Measurements from ENCODE around the gene CCDC192. TPM values are rescaled to one million over a fixed set of nuclear protein-coding genes. Genes with fewer than 3 reads are reported as not detected.

The CCDC192 gene
- total and polyA plus RNA-seq, 5 experiments from 2014 or later = not detected

GRCh38 chr5:127919006-127919796, 216.0 kb downstream of the CCDC192 start:
- Mint-ChIP-seq H3K36me3 (peaks cover 0 to 2% (median 0%) of the 10 kb centered on the region in 3 donors), H3K4me3 (no peak overlapping the region), H3K9me3 (no peaks in the 10 kb centered on the region), H3K27me3 (peaks cover 0 to 3% (median 0%) of the 10 kb centered on the region in 5 donors), H3K4me1 (peaks cover 6 to 10% (median 8%) of the 10 kb centered on the region in 4 donors), H3K27ac (no peak overlapping the region)
- POLR2A ChIA-PET = no interaction called here
- DNase-seq (no peak), ATAC-seq (no peak)

GRCh38 chr5:127919818-127920217, 216.6 kb downstream of the CCDC192 start:
- H3K4me1 Mint-ChIP-seq = peaks cover 6 to 10% (median 8%) of the 10 kb centered on the region in 4 donors
- no peak for ATAC-seq
- POLR2A ChIA-PET = no interaction called here

GRCh38 chr5:127920936-127921335, 217.7 kb downstream of the CCDC192 start:
- no peak for DNase-seq
- Mint-ChIP-seq H3K9me3 (no peaks in the 10 kb centered on the region), H3K27ac (no peak overlapping the region), H3K36me3 (peaks cover 0 to 2% (median 0%) of the 10 kb centered on the region in 3 donors), H3K4me3 (no peak overlapping the region), H3K27me3 (peaks cover 0 to 3% (median 0%) of the 10 kb centered on the region in 5 donors), H3K4me1 (peaks cover 6 to 10% (median 8%) of the 10 kb centered on the region in 4 donors)
- POLR2A ChIA-PET = no interaction called here
- ATAC-seq = no peak

More at GRCh38 chr5:127919818-127920217, 216.6 kb downstream of the CCDC192 start:
- Mint-ChIP-seq H3K27ac (no peak overlapping the region), H3K9me3 (no peaks in the 10 kb centered on the region), H3K4me3 (no peak overlapping the region), H3K27me3 (peaks cover 0 to 3% (median 0%) of the 10 kb centered on the region in 5 donors), H3K36me3 (peaks cover 0 to 2% (median 0%) of the 10 kb centered on the region in 3 donors)
- no peak for DNase-seq

- peaks cover 0 to 11% (median 0%) of the 10 kb centered on the region in 5 donors for H3K27me3 Mint-ChIP-seq
- H3K4me3 Mint-ChIP-seq = no peak overlapping the region
- no peaks in the 10 kb centered on the region for H3K4me1 Mint-ChIP-seq
- ATAC-seq (no peak), DNase-seq (no peak)
- POLR2A ChIA-PET = no interaction called here
- no peak overlapping the region for H3K27ac Mint-ChIP-seq
- peaks cover 0 to 2% (median 0%) of the 10 kb centered on the region in 3 donors for H3K36me3 Mint-ChIP-seq
- H3K9me3 Mint-ChIP-seq = no peaks in the 10 kb centered on the region
Measured at GRCh38 chr5:127922603-127923002, 219.4 kb downstream of the CCDC192 start.

- ATAC-seq = no peak
- H3K9me3 Mint-ChIP-seq = no peaks in the 10 kb centered on the region
- DNase-seq = no peak
- no peak overlapping the region for H3K4me3 Mint-ChIP-seq
- peaks cover 0 to 4% (median 0%) of the 10 kb centered on the region in 3 donors for H3K36me3 Mint-ChIP-seq
- H3K27ac Mint-ChIP-seq = no peak overlapping the region
- POLR2A ChIA-PET = no interaction called here
- no peaks in the 10 kb centered on the region for H3K4me1 Mint-ChIP-seq
- peaks cover 0 to 11% (median 1%) of the 10 kb centered on the region in 5 donors for H3K27me3 Mint-ChIP-seq
Measured at GRCh38 chr5:127923804-127924570, 220.8 kb downstream of the CCDC192 start.

- no peak overlapping the region for H3K27ac Mint-ChIP-seq
- H3K27me3 Mint-ChIP-seq = peaks cover 0 to 11% (median 1%) of the 10 kb centered on the region in 5 donors
- H3K4me1 Mint-ChIP-seq = no peaks in the 10 kb centered on the region
- peaks cover 0 to 4% (median 0%) of the 10 kb centered on the region in 3 donors for H3K36me3 Mint-ChIP-seq
- DNase-seq (no peak), ATAC-seq (no peak)
- no peaks in the 10 kb centered on the region for H3K9me3 Mint-ChIP-seq
- POLR2A ChIA-PET = no interaction called here
- H3K4me3 Mint-ChIP-seq = no peak overlapping the region
Measured at GRCh38 chr5:127924606-127925005, 221.4 kb downstream of the CCDC192 start.

GRCh38 chr5:127925916-127926315, 222.7 kb downstream of the CCDC192 start:
- Mint-ChIP-seq H3K4me1 (no peaks in the 10 kb centered on the region), H3K27ac (no peak overlapping the region), H3K4me3 (no peak overlapping the region), H3K27me3 (peaks cover 0 to 11% (median 1%) of the 10 kb centered on the region in 5 donors), H3K36me3 (peaks cover 0 to 4% (median 0%) of the 10 kb centered on the region in 3 donors), H3K9me3 (no peaks in the 10 kb centered on the region)
- POLR2A ChIA-PET = no interaction called here
- DNase-seq (no peak), ATAC-seq (no peak)

- H3K36me3 Mint-ChIP-seq = peaks cover 0 to 4% (median 0%) of the 10 kb centered on the region in 3 donors
- POLR2A ChIA-PET = no interaction called here
- H3K4me3 Mint-ChIP-seq = no peak overlapping the region
- H3K27me3 Mint-ChIP-seq = peaks cover 0 to 11% (median 1%) of the 10 kb centered on the region in 5 donors
- H3K4me1 Mint-ChIP-seq = no peaks in the 10 kb centered on the region
- ATAC-seq (no peak), DNase-seq (no peak)
- no peaks in the 10 kb centered on the region for H3K9me3 Mint-ChIP-seq
- no peak overlapping the region for H3K27ac Mint-ChIP-seq
Measured at GRCh38 chr5:127926974-127927373, 223.8 kb downstream of the CCDC192 start.

- H3K4me1 Mint-ChIP-seq = no peaks in the 10 kb centered on the region
- no peak overlapping the region for H3K27ac Mint-ChIP-seq
- H3K27me3 Mint-ChIP-seq = peaks cover 0 to 8% (median 1%) of the 10 kb centered on the region in 5 donors
- H3K36me3 Mint-ChIP-seq = peaks cover 0 to 2% (median 0%) of the 10 kb centered on the region in 3 donors
- no peak overlapping the region for H3K4me3 Mint-ChIP-seq
- no peak for DNase-seq
- ATAC-seq = no peak
- POLR2A ChIA-PET = interaction anchor here (0.7 kb wide), 1 partner anchor 20 kb away, joined by 5 read pairs; no protein-coding TSS in a partner anchor
- no peaks in the 10 kb centered on the region for H3K9me3 Mint-ChIP-seq
Measured at GRCh38 chr5:127928053-127928452, 224.9 kb downstream of the CCDC192 start.

GRCh38 chr5:127930311-127930710, 227.1 kb downstream of the CCDC192 start:
- H3K4me3 Mint-ChIP-seq = no peak overlapping the region
- ATAC-seq = no peak
- POLR2A ChIA-PET = no interaction called here

GRCh38 chr5:127931396-127931795, 228.2 kb downstream of the CCDC192 start:
- POLR2A ChIA-PET = no interaction called here
- peaks cover 0 to 1% (median 0%) of the 10 kb centered on the region in 4 donors for H3K4me1 Mint-ChIP-seq
- H3K27me3 Mint-ChIP-seq = peaks cover 0 to 5% (median 1%) of the 10 kb centered on the region in 5 donors
- ATAC-seq (no peak), DNase-seq (no peak)
- H3K4me3 Mint-ChIP-seq = no peak overlapping the region
- H3K9me3 Mint-ChIP-seq = no peaks in the 10 kb centered on the region
- H3K36me3 Mint-ChIP-seq = peaks cover 0 to 2% (median 0%) of the 10 kb centered on the region in 3 donors
- no peak overlapping the region for H3K27ac Mint-ChIP-seq

More at GRCh38 chr5:127930311-127930710, 227.1 kb downstream of the CCDC192 start:
- Mint-ChIP-seq H3K9me3 (no peaks in the 10 kb centered on the region), H3K27me3 (peaks cover 0 to 8% (median 1%) of the 10 kb centered on the region in 5 donors), H3K4me1 (no peaks in the 10 kb centered on the region), H3K27ac (no peak overlapping the region), H3K36me3 (peaks cover 0 to 2% (median 0%) of the 10 kb centered on the region in 3 donors)
- DNase-seq = no peak

GRCh38 chr5:127933348-127933747, 230.2 kb downstream of the CCDC192 start:
- Mint-ChIP-seq H3K36me3 (peaks cover 0 to under 1% (median 0%) of the 10 kb centered on the region in 3 donors), H3K9me3 (no peaks in the 10 kb centered on the region), H3K4me3 (no peak overlapping the region), H3K4me1 (peaks cover 2 to 12% (median 2%) of the 10 kb centered on the region in 4 donors), H3K27ac (no peak overlapping the region), H3K27me3 (peaks cover 0 to 2% (median 0%) of the 10 kb centered on the region in 5 donors)
- ATAC-seq (no peak), DNase-seq (no peak)
- POLR2A ChIA-PET = no interaction called here

GRCh38 chr5:127934791-127935256, 231.6 kb downstream of the CCDC192 start:
- H3K4me1 Mint-ChIP-seq = peaks cover 2 to 12% (median 2%) of the 10 kb centered on the region in 4 donors
- ATAC-seq (no peak), DNase-seq (no peak)
- POLR2A ChIA-PET = no interaction called here
- peak overlapping the region in 1 of 10 donors; percentile 12 for H3K27ac Mint-ChIP-seq
- no peaks in the 10 kb centered on the region for H3K9me3 Mint-ChIP-seq
- H3K27me3 Mint-ChIP-seq = no peaks in the 10 kb centered on the region
- peaks cover 0 to 4% (median under 1%) of the 10 kb centered on the region in 3 donors for H3K36me3 Mint-ChIP-seq
- H3K4me3 Mint-ChIP-seq = no peak overlapping the region

Measured in naive thymus-derived CD8-positive, alpha-beta T cell (primary cell).